Kidney tubule cell (primary cell): Measurements from ENCODE around the gene CCDC124.

Source experiments
- DNase-seq: peaks from one replicate; pipeline ENCODE4 v3.0.0-alpha.2; 2018; ENCODE audit warnings: low spot score

CCDC124 gene

DNA sequence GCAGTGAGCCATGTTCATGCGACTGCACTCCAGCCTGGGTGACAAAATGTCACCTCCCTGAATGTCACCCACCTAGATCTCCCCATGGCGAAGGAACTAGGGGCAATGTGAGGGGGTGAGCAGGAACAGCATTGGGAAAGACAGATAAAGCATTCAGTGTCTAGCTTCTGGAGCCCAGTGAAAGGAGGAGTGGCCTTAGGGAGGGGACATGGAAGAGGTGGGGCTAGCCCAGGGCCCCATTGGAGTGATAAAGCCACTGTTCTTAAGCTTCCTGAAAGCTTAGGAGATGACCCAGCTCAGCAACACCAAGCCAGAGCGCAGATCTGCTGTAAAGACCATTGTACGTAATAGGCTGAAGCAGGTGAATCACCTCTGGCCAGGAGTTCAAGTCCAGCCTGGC, 21.1 kb downstream of the CCDC124 start:
- DNase-seq = no peak

DNA sequence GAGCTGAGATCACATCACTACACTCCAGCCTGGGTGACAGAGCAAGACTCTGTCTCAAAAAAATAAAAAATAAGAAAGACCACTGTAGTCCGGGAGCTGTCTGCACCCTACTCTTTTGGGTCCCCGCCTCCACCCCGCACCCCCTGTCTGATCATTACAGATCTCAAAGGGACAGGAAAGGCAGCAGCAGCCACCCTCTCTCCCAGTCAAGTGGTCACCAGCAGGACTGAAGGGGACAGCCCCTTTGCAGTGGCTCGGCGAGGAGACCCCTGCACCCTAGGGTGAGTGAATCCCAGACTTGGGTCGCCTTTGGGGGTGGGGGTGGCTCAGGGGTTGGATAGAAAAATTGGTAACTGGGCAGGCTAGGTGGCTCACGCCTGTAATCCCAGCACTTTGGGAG, 21.6 kb downstream of the CCDC124 start:
- DNase-seq = no peak

DNA sequence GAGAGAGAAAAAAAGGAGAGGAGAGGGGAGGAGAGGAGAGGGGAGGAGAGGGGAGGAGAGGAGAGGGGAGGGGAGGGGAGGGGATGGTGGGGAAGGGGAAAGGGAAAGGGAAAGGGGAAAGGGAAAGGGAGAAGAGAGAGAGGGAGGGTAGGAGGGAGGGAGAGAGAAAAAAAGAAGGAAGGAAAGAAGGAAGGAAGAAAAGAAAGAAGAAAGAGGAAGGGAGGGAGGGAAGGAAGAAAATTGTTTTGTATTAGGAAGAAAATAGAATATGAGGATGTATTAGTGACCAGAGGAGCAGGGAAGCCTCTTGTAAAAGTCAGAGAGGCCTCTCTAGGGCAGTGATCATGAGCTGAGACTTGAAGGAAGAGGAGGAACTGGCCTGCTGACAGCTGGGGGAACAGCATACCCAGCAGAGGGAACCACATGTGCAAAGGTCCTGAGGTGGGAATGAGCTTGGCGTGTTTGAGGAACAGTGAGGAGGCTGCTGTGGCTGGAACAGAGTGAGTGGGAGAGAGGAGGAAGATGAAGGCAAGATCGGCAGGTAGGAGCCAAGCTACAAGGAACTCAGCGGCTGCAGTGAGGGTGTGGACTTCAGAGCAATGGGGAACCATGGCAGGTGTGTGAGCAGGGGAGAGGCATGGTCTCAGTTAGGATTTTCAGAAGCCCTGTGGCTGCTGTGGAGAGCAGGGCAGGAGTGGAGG, 24.5 kb downstream of the CCDC124 start:
- no peak for DNase-seq

- DNase-seq = no peak
Measured at GRCh38 chr19:17957885-17958284, 25.1 kb downstream of the CCDC124 start.

DNA sequence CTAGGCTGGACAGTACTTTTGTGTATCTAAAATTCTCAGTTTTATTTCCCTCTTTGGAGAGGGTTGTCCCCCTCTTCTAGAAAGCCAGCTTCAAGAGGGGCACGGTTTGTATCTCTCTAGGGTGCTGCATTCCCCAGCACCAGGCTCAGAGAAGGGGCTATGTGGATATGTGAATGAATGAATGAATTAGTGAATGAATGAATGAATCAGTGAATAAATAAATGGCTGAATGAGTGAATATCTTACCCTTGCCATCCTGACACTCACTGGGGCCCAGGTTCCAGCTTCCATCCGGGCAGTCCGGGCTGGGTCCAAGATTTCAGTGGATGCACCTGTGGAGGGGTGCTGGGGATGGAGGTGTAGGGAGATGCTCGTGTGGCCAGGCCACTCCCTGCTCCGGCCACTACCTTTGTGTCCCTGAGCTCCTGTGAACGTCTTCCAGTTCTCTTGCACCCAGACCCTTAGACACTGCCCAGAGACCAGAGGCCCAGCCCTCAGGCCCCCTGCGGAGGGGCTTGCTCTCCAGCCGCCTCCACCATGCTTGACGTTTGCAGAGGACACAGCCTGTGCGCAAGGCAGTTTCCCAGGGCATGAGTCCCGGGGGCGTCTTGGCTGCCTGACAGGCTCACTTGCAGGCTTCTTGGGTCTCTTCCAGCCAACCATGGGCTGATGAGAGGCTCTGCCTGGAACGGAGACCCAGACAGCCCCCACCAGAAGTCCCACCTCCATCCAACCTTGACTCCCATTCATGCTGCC, 31.3 kb downstream of the CCDC124 start:
- DNase-seq = no peak

- DNase-seq = peak; percentile 37
Measured at GRCh38 chr19:17965370-17966128, 32.7 kb downstream of the CCDC124 start.

- no peak for DNase-seq
Measured at GRCh38 chr19:17966129-17966483, 33.3 kb downstream of the CCDC124 start.

DNA sequence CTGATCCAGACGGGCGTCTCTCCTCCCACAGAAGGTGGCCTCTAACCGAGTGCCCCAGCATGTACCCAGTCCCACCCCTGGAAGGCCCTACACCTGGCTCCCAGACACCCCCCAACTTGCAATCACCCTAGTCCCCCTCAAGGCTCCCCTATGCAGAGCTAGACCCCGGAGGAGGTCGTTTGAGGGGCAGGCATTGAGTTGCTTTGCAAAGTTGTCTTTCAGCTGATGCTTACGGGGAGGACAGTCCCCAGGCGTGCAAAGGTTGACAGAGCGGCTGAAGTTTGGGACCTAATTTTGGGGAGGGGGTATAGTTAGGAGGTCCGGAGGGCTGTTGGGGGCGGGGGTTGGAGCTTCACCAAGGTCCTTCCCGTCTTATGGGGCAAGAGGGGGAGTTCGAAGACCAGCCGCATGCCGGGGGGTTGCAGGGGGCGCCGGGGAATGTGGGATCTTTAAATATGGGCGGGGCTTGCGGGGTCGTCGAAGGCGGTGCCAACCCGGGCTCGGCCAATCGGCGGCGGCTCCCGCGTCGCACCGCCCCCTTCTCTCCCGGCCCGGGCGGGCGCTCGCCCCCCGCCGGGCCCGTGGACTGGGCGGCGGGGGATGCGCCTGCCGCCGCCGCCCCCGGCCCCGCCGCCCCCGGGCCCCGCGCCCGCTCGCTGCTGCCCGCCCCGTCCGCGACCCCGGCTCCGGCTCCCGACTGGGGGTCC, 33.9 kb downstream of the CCDC124 start, which contains the start of gene KCNN1:
TSS of gene KCNN1 (plus strand) at position 558 of the 707 bp plus-strand sequence. CDS start 6,782 bp downstream, outside the sequence.
- DNase-seq = no peak

DNA sequence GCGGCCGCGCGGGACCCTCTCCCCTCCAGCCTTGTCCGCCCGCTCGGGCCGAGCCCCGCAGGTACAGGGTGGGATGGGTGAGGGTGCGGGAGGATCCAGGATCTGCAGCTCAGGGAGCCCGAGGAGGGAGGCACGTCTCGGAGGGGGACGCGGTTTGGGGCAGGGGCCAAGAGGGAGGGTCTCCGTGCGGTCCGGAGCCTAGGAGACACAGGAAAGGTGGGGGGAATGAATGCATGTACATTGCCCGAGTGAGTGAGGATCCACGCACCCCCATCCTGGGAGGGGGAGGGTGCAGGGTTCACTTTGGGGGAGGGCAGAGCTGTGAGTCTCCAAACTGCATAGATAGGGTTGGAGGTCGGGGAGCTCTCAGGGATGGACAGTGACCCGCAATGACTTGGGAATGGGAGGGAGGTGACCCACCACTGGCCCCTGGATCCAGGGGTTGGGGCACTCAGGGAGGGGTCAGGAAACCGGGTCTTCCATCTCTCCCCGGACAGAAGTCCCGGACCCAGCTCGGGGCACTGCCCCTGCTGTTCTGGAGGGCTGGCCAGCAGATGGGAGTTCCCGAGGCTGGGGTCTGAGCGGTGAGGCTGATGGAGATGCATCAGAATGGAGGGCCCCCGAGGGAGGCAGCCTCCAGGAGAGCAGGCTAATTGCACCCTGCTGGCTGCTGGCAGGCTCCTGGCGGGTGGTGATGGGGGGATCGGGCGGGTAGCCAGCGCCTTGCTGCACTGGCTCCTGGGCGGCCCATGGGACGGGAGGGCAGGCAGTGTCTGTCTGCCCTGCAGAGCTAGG, 34.6 kb downstream of the CCDC124 start:
- DNase-seq = no peak

GRCh38 chr19:17968362-17968761, 35.5 kb downstream of the CCDC124 start:
- DNase-seq = no peak

DNA sequence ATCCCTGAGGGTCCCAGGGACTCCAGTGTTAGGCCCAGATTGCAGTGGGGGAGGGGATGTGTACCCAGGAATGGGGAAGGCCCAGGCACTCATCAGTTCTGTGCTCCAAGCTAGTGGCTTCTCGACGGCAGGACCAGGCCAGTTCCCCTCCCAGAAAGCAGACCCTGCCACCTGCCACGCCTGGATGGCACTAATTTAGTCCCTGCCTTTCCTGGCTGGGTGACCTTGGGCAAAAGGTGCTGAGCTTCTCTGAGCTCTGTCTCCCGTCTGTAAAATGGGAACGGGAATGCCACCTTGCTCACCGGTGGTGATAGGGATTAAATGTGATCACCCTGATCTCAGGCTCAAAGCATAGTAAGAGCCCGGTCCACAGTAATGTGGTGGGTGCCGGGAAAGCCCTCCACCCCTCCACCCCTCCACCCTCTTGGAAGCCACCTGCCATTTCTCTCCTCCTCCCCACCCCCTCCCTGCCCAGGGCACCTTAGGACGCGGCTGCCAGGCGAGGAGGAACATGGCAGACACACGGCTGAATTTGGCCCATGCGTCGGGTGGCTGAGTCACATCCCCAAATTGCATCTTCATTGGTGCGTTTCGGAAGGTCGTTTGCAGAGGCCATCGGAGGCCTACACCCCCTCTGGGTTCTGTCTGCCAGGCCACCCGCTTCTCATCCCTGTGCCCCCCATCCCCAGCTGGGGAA, 36.4 kb downstream of the CCDC124 start:
- DNase-seq = no peak

GRCh38 chr19:17972230-17972629, 39.4 kb downstream of the CCDC124 start:
- peak; percentile 6 for DNase-seq

DNA sequence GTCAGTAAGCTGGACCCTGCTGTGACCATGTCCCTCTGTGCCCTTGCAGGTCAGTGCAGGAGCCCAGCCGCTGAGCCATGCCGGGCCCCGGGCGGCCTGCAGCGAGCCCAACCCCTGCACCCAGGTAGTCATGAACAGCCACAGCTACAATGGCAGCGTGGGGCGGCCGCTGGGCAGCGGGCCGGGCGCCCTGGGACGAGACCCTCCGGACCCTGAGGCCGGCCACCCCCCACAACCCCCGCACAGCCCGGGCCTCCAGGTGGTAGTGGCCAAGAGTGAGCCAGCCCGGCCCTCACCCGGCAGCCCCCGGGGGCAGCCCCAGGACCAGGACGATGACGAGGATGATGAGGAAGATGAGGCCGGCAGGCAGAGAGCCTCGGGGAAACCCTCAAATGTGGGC, 40.9 kb downstream of the CCDC124 start:
- DNase-seq = no peak

DNA sequence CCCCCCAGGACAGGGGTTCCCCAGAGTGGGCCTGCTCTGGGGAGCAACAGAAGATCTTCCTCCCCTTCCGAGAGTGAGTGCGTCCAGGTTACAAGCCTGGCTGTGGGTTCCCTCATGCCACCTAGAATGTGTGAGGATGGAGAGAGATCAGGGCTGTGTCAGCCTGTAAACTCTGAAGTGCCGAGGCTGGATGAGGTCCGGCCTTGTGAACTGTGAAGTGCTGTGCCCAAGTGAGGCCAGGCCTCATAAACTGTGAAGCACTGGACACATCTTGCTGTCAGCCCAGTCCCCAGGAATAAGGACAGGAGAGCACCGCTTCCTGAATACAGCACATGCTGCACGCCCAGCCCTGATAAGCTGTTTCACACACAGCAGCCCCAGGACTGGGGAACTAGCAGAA, 41.7 kb downstream of the CCDC124 start:
- no peak for DNase-seq

DNA sequence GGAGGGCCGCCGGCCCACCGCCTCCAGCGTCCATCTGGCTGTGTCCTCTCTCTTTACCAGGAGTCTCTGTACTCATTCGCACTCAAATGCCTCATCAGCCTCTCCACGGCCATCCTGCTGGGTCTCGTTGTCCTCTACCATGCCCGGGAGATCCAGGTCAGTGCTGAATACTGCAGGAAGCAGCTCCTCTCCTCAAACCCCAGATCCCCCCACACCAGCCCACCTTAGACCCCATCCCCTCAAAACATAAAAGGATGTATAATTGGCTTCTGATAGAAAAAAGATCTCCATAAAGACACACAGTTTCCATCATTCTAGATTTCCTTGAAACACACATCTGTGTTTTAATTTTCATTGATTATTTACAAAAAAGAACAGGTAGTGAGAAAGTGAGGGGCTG, 42.2 kb downstream of the CCDC124 start:
- DNase-seq = no peak

- no peak for DNase-seq
Measured at GRCh38 chr19:17977021-17977420, 44.2 kb downstream of the CCDC124 start.

- DNase-seq = no peak
Measured at GRCh38 chr19:17977488-17977887, 44.7 kb downstream of the CCDC124 start.

- DNase-seq = no peak
Measured at GRCh38 chr19:17981611-17982010, 48.8 kb downstream of the CCDC124 start.

DNA sequence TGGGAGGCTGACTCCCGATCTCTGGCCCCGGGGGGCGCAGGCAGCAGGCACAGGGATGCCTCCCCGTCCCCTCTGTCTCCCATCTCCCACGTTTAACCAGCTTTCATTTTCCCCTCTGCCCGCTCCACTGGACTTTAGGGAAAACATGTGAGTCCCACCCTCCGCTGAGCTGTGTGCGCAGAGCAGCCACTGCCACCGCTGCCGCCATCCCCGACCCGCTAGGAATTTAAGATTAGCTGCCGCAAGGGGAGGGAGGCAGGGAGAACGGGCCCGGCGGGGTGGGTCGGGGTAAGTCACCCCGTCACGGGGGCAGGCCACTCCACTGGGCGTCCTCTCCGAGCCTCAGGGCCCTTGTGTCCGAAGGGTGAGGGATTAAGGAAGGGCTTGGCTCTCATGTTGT, 49.6 kb downstream of the CCDC124 start:
- DNase-seq = no peak

DNA sequence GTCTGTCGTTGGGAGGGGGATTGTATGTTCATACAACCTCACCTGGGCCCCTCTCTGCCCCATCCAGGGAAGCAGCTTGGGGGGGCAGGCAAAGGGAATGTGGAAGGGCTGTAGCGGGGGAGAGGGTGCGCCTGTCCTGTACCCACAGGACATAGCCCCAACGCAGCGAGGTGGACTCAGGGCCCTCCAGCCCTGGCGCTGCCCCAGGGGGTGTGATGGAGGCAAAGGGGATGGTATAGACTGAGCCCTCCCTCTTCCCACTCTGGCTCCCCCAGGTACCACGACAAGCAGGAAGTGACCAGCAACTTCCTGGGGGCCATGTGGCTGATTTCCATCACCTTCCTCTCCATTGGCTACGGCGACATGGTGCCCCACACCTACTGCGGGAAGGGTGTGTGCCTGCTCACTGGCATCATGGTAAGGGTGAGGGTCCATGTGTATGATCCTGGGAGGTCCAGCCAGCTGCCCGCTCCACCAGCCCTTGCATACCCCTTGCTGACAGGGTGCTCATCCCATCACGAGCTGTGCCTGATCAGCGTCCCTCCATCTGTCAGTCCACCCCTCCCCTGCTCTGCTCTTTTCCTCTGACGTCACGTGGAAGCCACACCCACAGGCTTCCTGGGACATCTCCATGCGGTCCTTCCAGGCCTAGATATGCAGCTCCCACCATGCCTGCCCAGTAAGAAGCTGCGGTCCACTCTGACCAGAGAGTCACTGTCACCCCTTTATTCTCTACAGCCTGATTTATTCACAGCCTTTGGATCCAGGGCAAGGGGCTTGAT, 52.4 kb downstream of the CCDC124 start:
- no peak for DNase-seq
